Neural progenitor cell (in vitro differentiated cells): ENCODE measurements around the gene CDC42BPA.

Experiments used
- CTCF ChIP-seq: fragments of 200-600 bp; sonication (generic); IDR thresholded peaks from 2 replicates; pipeline ENCODE4 v1.5.1; 2017; ENCODE audit warnings: antibody characterized with exemption, mild to moderate bottlenecking
- EZH2 ChIP-seq: fragments of 200-600 bp; sonication (generic); IDR thresholded peaks from 2 replicates; pipeline ENCODE4 v1.6.1; 2017; ENCODE audit warnings: antibody characterized with exemption, mild to moderate bottlenecking, moderate library complexity
- EZH2phosphoT487 ChIP-seq: fragments of 200-600 bp; sonication (generic); IDR thresholded peaks from 2 replicates; pipeline ENCODE4 v1.6.1; 2017; ENCODE audit warnings: antibody characterized with exemption

DNA sequence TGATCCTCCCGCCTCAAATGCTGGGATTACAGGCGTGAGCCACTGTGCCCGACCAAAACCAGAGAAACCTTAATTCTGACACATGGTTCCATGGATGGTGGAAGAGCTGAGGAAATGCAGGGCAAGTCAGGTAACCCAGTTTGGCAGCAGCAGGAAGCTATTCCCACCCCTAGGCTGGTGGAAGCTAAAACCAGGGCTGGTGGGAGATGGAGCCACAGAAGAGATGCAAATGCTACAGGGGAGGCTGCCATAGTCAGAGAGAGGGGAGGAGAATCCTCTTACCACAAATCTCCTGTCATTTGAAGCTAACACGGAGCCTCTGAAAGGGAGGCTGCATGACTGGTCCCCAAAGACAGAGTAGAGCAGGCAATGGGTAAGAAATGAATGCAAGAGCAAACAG, 4.1 kb upstream of the CDC42BPA start:
- TF ChIP-seq CTCF (no peak), EZH2 (no peak), EZH2phosphoT487 (no peak)
